ENCODE results near the gene ENOSF1. TPM values are rescaled to one million over a fixed set of nuclear protein-coding genes. Genes with fewer than 3 reads are reported as not detected.

Gene ENOSF1
- polyA plus RNA-seq, 2 of the 4 experiments (the other 2 are of a cell fraction) = 27.3 to 30.0 TPM

- TF ChIP-seq PBX3 (IDR thresholded peaks at IDR 0.05) = no peak
- no peak for TF ChIP-seq POLR2AphosphoS2 (conservative IDR thresholded peaks at IDR 0.05; ENCODE audit: low read length)
- no peak for TF ChIP-seq EP300 (IDR thresholded peaks at IDR 0.05)
- no peak for TF ChIP-seq ZFP36 (IDR thresholded peaks at IDR 0.05; ENCODE audit: borderline replicate concordance, partially characterized antibody)
- TF ChIP-seq HOXB5 (CRISPR knock-in tag; IDR thresholded peaks at IDR 0.05) = no peak
- TF ChIP-seq, protein P1, sequence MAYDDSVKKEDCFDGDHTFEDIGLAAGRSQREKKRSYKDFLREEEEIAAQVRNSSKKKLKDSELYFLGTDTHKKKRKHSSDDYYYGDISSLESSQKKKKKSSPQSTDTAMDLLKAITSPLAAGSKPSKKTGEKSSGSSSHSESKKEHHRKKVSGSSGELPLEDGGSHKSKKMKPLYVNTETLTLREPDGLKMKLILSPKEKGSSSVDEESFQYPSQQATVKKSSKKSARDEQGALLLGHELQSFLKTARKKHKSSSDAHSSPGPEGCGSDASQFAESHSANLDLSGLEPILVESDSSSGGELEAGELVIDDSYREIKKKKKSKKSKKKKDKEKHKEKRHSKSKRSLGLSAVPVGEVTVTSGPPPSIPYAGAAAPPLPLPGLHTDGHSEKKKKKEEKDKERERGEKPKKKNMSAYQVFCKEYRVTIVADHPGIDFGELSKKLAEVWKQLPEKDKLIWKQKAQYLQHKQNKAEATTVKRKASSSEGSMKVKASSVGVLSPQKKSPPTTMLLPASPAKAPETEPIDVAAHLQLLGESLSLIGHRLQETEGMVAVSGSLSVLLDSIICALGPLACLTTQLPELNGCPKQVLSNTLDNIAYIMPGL (CRISPR knock-in tag; IDR thresholded peaks at IDR 0.05; ENCODE audit: borderline replicate concordance) = no peak
- no peak for TF ChIP-seq KDM1A (IDR thresholded peaks at IDR 0.05; ENCODE audit: low read depth)
- no peak for TF ChIP-seq FOSL2 (IDR thresholded peaks at IDR 0.05)
- no peak for TF ChIP-seq FOSL2 (CRISPR knock-in tag; IDR thresholded peaks at IDR 0.05)
- no peak for TF ChIP-seq ZC3H11A (IDR thresholded peaks at IDR 0.05)
- TF ChIP-seq CTCF (IDR thresholded peaks at IDR 0.05) = no peak
These were observed 50.2 kb downstream of the ENOSF1 start (continued) for GRCh38 chr18:662197-662596.

DNA sequence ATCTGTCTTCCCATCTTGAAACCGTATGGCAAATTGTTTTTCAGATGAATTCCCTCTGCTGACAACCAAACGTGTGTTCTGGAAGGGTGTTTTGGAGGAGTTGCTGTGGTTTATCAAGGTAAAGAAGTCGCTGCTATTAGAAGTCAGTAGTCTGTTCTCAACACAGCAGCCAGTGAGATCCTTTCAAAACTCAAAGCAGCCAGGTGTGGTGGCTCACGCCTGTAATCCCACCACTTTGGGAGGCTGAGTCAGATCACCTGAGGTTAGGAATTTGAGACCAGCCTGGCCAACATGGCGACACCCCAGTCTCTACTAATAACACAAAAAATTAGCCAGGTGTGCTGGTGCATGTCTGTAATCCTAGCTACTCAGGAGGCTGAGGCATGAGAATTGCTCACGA, 52.8 kb downstream of the ENOSF1 start:
- no peak for DNase-seq (ENCODE audit: low read depth in 1 of 2, low spot score in 1 of 2)
- Histone ChIP-seq H3K9me3 (no peaks in the 10 kb centered on the region), H3K27ac (peak overlapping the region in 1 of 2 experiments; percentile 100; a peak in 4 of 6 replicates), H3K4me2 (peak overlapping the region; percentile 88), H3K4me1 (no peaks in the 10 kb centered on the region), H3K4me3 (no peak overlapping the region)
- TF ChIP-seq HOXA7 (CRISPR knock-in tag; IDR thresholded peaks at IDR 0.05) (no peak), HES2 (IDR thresholded peaks at IDR 0.05) (no peak), MYC (IDR thresholded peaks at IDR 0.05; ENCODE audit: borderline replicate concordance, low read length) (no peak), KDM5A (IDR thresholded peaks at IDR 0.05) (no peak), ESRRA (IDR thresholded peaks at IDR 0.05; ENCODE audit: borderline replicate concordance, low read length) (no peak), ATOH8 (CRISPR knock-in tag; IDR thresholded peaks at IDR 0.05; ENCODE audit: low read depth) (no peak)
- TF ChIP-seq, protein P2, sequence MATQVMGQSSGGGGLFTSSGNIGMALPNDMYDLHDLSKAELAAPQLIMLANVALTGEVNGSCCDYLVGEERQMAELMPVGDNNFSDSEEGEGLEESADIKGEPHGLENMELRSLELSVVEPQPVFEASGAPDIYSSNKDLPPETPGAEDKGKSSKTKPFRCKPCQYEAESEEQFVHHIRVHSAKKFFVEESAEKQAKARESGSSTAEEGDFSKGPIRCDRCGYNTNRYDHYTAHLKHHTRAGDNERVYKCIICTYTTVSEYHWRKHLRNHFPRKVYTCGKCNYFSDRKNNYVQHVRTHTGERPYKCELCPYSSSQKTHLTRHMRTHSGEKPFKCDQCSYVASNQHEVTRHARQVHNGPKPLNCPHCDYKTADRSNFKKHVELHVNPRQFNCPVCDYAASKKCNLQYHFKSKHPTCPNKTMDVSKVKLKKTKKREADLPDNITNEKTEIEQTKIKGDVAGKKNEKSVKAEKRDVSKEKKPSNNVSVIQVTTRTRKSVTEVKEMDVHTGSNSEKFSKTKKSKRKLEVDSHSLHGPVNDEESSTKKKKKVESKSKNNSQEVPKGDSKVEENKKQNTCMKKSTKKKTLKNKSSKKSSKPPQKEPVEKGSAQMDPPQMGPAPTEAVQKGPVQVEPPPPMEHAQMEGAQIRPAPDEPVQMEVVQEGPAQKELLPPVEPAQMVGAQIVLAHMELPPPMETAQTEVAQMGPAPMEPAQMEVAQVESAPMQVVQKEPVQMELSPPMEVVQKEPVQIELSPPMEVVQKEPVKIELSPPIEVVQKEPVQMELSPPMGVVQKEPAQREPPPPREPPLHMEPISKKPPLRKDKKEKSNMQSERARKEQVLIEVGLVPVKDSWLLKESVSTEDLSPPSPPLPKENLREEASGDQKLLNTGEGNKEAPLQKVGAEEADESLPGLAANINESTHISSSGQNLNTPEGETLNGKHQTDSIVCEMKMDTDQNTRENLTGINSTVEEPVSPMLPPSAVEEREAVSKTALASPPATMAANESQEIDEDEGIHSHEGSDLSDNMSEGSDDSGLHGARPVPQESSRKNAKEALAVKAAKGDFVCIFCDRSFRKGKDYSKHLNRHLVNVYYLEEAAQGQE (IDR thresholded peaks at IDR 0.05) = no peak
- CTCF ChIA-PET = interaction anchor here (1.6 kb wide), 1 partner anchor 11 kb away, joined by 3 read pairs; no protein-coding TSS in a partner anchor
- WGBS (ENCODE audit: missing lambda C conversion rate) = 93% methylated on average over 6 of the region's 6 CpGs
- POLR2A ChIA-PET = no interaction called here
- no peak for ATAC-seq
- no peak for FAIRE-seq

Data from A549 (cell line).